GM12874 (cell line): ENCODE results near the gene PCNT.

Experiments used
- CTCF ChIP-seq: IDR thresholded peaks from 2 replicates; pipeline ENCODE4 v1.5.1; 2011; ENCODE audit warnings: low read depth, mild to moderate bottlenecking, control low read depth, low read length, moderate library complexity; ENCODE audit not compliant: insufficient read depth

Gene PCNT

GRCh38 chr21:46323710-46324389 lies at the start of gene PCNT, which contains the start of gene C21orf58:
TSS of gene PCNT (plus strand) at chr21:46324156. CDS start at chr21:46324229, 73 bp downstream.
TSS of gene C21orf58 (minus strand) at chr21:46323870. CDS start at chr21:46322738, 1,132 bp downstream.
- TF ChIP-seq CTCF: no peak

GRCh38 chr21:46274797-46275390 lies 49.1 kb upstream of the PCNT start:
- TF ChIP-seq CTCF: no peak

- no peak for TF ChIP-seq CTCF
Observed at GRCh38 chr21:46284077-46284644, 39.8 kb upstream of the PCNT start.

- no peak for TF ChIP-seq CTCF
Observed at GRCh38 chr21:46284733-46285132, 39.2 kb upstream of the PCNT start.

GRCh38 chr21:46285206-46285661 lies 38.7 kb upstream of the PCNT start, which contains the start of gene MCM3AP:
TSS of gene MCM3AP (minus strand) at chr21:46285611. CDS start at chr21:46285286, 325 bp downstream.
- TF ChIP-seq CTCF: no peak

- peak; percentile 23; the same call in 1 of the 2 replicates for TF ChIP-seq CTCF
Observed at GRCh38 chr21:46285761-46286647, 38.0 kb upstream of the PCNT start, which contains the start of gene YBEY. TSS of gene YBEY (plus strand) at chr21:46286342. CDS start at chr21:46286914, 572 bp downstream.

GRCh38 chr21:46286648-46287002 lies 37.3 kb upstream of the PCNT start:
- no peak for TF ChIP-seq CTCF
